IPS DF 4.7 (cell line): ENCODE measurements around the gene DNM2.

Experiments used
- DNase-seq: peaks from one replicate; pipeline ENCODE4 v3.0.0-alpha.2; 2013; ENCODE audit warnings: low spot score; ENCODE audit errors: extremely low read depth

DNM2 gene

DNA sequence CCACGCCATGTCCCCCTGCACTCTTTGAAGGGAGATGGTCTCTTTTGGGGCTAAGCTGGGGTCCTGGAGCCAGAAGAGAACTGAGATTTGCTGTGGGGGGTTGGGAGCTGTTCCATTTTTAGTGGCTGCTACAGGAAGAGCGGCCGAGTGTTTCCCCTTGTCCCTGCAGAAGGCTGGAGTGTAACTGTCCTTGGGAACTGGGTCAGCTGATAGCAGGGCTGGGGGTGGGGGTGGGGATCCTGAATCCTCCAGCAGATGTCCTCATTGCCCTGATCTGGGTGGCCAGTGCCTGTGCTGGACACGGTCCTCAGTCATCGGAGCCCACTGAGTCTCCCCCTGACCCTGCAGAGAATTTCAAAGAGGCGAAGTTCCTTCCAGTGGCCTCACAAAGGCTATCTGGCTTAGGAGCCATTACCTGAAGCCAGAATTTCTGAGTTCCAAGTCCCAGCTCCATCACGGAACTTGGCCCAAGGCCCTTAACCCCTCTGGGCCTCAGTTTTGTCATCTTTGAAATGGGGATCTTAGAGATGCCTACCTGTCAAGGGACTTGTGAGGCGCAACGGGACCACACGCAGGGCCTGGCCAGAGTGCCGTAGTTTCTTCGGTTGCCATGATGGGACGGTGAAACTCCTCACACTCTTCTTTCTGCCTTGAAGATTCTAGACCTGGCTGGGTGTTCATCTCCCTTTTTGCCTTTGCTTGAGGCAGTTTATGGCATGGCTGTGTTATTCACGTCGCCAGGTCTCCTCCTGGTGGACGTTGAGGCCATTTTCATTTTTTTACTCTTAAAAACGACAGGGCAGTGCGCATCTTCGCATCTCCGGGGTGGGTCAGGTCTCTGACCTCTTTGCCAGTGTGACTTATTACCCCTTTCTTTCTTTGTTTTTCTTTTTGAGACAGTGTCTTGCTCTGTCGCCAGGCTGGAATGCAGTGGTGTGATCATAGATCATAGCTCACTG, 51.9 kb downstream of the DNM2 start:
- DNase-seq: no peak

DNA sequence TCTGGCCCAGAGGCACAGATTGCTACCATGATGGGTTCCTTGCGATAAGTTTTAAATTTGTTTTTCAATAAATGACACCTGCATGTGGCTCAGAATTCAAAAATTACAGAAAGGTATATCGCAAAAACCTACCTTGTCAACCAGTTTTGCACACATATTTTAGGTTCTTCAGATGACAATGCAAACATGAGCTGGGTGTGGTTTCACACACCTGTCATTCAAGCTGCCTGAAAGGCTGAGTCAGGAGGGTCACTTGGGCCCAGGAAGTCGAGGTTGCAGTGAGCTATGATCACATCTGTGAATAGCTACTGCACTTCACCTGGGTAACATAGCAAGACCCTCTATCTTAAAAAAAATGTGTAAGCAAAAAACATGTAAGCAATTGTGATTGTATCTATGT, 56.1 kb downstream of the DNM2 start:
- no peak for DNase-seq

DNA sequence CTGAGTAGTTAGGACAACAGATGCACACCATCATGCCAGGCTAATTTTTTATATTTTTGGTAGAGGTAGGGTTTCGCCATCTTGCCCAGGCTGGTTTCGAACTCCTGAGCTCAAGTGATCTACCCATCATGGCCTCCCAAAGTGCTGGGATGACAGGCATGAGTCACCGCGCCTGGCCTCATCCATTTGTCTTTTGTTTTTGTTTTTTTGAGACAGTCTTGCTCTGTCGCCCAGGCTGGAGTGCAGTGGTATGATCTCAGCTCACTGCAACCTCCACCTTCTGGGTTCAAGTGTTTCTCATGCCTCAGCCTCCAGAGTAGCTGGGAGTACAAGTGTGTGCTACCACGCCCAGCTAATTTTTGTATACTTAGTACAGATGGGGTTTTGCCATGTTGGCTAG, 57.0 kb downstream of the DNM2 start:
- no peak for DNase-seq

DNA sequence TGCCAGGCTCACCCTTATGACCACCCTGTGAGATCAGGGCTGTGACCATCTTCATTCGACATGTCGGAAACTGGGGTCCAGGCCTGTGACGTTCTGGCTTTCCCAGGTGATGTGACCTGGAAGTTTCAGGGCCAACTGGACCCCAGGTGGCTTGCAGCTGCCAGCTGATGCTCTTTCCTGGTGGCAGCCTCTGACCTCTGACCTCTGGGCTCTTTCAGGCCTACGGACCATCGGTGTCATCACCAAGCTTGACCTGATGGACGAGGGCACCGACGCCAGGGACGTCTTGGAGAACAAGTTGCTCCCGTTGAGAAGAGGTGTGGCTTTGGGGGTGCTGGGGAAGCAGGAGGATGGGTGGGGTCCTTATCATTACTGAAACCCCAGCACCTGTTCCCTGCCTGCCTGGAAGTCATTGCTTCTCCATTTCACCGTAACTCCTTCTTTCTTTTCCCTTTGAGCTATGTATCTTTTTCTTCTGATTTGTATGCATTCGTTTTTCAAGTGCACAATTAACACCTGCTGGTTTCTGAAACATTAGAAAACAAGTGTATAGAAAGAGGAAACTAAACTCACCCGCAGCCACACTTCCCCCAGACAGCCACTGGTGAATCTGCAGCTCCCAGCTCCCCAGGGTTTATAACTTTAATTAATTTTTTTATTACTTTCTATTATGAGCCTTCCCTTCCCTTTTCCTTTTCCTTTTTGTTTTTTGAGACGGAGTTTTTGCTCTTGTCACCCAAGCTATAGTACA, 59.2 kb downstream of the DNM2 start:
- no peak for DNase-seq

DNA sequence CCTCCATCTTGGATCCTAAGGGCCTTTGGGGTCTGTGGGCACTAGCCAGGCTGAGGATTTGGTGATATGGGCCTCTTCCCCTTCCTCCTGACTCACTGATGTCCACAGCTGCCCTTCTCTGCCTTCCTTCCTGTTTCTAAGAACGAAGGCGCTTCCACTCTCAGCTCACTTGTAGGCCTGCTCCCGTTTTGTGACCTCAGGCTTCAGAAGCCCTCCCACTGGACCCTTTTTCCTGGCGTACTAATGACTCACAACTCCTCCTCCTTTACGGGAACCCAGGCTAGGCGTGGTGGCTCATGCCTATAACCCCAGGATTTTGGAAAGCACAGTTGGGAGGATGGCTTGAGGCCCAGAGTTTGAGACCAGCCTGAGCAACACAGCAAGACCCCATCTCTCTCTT, 62.5 kb downstream of the DNM2 start:
- DNase-seq: no peak

DNA sequence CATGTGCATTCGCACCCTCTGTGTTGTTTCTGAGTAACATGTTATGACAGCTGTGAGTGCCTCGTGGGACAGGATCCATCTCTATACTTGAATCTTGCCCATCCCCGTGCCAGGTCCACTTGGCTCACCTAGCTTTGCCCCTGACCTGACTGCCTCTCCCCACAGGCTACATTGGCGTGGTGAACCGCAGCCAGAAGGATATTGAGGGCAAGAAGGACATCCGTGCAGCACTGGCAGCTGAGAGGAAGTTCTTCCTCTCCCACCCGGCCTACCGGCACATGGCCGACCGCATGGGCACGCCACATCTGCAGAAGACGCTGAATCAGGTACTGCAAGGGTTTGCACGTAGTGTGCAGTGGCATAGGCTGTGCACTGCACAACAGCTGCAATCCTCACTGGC, 64.9 kb downstream of the DNM2 start:
- no peak for DNase-seq

DNA sequence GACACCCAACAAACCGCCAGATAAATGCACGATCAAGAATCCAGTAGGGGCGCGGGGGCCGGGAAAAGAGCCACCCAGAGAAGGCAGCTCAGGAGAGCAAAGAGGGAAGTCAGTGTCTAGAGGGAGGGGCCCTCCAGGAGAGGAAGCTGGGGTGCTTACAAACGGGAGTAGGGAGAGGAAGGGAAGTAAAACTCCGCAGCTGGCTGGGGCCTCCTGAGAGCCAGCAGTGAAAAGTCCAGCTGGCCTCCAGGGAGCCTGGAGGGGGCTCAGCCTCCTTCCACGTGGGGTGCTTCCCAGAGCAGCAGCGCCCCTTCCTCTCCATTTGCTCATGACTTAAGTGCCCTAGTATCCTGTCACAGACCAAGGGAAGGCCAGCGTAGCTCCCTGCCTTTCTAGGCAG, 66.4 kb downstream of the DNM2 start:
- DNase-seq: no peak

DNA sequence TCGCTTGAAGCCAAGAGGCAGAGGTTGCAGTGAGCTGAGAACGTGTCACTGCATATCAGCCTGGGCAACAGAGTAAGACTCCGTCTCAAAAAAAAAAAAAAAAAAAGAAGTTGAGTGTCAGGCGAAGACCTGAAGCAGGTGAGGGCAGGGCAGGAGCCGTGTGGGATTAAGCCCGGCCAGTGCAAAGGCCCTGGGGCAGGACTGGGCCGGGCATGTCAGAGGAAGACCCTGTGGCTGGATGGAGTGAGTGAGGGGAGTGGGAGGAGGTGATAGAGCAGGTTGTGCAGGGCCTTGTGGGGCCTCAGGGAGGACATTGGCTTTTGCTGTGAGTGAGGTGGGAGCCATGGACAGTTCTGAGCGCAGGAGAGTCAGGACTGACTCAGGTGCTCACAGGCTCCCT, 70.3 kb downstream of the DNM2 start:
- DNase-seq: no peak

DNA sequence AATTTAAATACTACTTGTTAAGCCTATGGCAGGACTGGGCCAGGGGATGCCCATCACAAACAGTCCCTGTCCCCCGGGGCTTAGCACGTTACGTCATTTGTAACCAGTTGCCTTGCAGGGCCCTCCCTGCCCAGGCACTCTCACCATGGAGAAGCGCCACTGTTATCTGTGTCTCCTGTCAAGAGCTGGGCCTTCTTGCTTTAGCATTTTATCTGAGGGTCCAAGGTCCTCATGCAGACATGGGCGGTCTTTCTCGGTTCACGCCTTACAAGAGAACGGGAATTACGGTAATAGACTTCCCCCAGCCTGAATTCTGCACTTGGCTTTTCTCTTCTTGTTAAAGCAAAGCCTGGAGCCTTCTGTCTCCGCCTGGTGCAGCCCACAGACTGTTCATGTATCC, 72.0 kb downstream of the DNM2 start:
- DNase-seq: no peak

DNA sequence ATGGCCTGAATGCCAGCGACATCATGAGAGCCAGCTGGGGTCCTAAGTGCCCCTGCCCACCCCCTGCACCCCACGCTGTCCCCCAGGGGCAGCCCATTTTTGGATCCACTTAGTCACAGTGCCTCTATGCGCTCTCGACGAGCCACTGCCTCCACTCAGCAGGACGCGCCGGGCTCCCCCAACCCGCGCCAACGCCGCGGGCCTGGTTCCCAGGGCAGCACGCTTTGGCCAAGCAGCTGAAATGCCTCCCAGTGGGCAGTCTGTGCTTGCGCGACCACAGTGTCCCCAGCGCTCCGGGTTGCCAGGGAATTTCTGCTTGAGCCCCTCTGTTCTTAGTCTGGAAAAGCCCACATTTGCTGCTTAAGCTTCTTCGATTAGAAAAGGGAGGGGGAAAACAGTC, 78.8 kb downstream of the DNM2 start:
- no peak for DNase-seq

DNA sequence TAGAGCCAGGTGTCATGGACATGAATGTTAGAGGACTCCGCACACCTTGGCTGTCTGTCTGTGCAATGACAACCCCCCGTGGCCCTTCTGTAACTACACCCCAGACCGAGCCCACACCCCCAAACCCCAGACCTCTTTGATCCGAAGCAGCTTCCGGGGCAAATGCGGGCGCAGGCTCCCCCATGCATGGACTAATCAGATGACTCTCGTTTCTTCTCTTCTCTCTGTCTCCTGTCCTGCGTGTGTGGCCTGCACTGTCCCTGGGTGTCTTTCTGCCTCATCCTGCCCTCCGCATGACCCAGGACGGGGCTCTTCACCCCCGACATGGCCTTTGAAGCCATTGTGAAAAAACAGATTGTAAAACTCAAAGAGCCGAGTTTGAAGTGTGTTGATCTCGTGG, 79.2 kb downstream of the DNM2 start:
- DNase-seq: no peak

DNA sequence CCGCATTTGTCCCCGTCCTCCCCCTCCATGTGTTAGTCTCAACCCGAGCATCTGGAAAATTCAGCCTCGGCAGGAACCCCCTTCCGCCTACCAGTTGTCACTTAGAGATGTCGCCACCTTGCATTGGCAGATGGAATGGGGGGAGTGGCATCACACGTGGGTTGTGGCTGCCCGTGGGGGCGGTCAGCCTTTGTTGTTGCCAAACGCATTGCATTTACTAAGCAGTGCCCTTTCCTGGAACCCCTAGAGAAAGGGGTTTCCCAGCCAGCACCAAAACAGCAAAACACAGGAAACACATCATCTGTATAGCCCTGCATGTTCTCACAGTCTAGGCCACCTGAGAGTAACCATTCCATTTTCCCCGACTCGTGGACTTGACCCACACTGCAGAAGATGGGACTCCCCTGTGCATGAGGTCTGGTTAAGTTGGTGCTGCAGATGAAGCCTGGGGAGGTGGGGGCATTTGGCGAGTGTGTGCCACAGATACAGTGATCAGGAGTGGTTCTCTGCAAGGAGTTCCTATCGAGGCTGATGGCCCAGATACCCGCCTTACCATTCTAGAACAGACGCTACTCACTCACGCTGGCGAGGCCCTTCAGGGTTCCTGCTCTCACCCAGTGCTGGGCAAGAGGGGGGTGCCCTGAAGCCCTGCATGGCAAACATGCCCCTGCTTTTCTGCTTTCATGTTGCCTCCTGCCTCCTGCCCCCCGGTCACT, 79.8 kb downstream of the DNM2 start:
- DNase-seq: no peak

DNA sequence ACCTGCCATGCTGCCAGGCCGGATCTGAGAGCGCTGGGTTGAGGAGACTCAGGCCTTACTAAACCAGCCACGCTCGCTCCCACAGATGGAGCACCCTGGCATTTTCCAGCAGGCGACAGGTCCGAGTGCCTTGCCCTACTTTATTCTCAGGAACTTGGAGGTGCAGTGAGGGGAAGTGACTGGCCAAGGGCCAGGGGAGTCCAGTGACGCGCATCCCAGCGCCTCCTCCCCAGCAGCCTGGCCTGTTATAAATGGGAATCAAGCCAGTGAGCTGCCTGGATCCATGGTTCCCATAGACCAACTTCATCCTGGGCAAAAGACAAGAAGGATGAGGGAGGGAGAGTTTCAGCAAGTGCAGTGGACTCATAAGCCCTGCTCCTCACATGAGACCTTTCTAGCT, 82.6 kb downstream of the DNM2 start:
- no peak for DNase-seq

DNA sequence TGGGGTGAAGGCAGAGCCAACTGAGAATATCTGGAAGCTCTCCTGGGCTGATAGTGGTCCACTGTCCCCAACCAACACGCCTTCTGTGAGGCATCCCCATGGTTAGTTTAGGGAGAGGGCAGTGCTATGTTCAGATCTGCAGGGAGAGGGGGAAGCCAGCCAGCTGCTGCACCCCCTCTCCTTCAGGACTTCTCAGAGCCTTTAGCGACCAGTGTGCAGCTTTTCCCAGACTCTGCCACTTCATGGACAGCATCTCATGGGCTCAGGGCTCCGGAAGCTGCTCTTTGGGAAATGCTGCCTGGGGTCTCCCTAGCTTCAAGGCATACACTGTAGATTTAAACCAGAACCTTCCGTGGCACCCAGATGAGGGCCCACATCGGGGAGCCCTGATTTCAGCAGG, 84.6 kb downstream of the DNM2 start:
- no peak for DNase-seq

DNA sequence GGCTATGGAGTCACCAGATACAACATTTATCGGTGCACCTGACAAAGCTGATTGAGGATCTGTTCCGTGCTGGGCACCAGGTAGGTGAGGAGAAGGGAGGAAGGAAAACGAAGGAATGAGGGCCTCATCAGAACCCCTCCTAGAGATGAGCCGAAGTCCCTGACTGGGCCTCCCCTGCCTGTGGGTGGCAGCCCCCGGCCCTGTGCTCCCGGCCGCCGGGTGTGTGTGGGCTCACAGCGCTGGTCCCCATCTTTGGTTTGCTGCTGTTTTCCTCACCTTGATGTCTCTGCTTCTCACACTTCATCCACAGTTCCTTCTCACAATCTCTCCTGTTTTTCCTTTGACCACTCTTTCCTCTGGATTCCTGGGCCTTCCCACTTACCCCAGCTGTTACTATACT, 85.4 kb downstream of the DNM2 start:
- DNase-seq: no peak

DNA sequence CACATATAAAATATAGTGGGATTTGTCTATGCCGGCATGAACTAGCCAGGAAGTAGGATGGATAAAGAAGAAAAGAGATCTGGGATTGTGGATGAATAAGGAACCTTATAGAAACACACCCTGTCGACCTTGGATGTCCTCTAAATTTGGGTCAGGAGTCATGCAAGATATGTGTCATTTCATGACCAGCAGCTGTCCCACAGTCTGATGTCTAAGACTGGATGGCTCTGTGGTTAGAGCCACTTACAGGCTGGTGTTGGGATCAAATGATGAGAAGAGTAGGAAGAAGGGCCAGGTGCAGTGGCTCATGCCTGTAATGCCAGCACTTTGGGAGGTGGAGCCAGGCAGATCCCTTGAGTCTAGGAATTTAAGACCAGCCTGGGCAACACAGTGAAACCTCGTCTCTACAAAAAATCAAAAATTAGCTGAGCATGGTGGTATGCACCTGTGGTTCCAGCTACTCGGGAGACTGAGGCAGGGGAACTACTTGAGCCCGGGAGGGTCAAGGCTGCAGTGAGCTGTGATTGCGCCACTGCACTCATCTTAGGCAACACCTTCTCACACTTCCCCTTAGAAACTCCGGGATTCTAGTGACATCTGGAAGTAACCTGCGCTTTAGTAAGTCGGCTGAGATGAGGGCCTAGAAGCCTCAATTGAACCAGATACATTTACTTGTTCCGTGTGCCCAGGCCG, 87.3 kb downstream of the DNM2 start:
- DNase-seq: no peak

DNA sequence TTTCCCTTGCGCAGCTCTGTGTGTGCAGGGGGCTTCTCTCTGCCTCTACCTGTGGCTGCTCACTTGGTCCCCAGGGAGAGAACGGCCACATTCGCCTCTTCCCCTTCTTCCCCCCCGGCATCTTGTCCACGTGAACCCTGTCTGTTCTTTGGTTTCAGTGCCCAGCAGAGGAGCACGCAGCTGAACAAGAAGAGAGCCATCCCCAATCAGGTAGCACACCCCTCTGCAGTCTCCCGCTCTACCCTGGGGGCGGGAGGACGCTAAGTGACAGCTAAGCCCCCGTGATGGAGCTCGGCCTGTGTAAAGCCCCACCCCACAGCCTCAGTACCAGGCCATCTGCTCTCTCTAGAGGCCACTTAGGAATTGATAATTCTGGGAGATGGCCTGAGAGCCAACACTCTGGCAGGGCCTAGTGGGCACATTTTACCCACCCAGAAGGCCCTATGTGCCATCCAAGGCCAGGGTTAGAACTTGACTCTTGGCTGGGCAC, 87.9 kb downstream of the DNM2 start:
- no peak for DNase-seq

DNA sequence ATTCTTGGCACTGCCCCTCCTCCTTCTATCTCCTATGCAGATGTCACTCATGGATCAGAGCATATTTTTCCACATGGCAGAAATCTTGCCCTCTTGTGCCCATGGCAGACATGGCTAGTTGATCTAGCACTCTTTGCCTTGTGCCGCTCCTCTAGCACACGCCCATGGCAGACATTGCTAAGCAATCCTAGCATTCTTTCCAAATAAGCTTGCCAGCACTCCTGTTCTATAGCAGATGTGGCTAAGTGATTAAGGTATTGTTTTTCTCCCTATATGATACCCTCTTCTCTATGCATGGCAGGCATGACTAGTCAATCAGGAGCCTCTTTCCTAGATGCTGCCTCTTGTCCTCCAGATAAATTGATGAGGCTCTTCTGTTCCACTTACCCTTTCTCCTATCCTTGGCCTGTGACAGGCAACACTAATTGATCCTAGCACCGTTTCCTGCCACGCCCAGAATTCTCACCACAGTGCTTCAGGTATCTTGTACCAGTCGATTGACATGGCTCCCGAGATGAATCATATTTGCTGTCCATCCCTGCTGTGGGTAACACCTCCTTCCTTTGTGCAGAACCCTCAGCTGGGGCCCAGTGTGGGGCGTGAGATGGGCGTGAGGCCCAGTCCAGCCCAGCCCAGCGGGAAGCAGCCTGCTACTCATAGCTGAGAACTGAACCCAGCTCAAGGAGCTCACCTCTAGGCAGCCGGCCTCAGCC, 91.2 kb downstream of the DNM2 start:
- no peak for DNase-seq

DNA sequence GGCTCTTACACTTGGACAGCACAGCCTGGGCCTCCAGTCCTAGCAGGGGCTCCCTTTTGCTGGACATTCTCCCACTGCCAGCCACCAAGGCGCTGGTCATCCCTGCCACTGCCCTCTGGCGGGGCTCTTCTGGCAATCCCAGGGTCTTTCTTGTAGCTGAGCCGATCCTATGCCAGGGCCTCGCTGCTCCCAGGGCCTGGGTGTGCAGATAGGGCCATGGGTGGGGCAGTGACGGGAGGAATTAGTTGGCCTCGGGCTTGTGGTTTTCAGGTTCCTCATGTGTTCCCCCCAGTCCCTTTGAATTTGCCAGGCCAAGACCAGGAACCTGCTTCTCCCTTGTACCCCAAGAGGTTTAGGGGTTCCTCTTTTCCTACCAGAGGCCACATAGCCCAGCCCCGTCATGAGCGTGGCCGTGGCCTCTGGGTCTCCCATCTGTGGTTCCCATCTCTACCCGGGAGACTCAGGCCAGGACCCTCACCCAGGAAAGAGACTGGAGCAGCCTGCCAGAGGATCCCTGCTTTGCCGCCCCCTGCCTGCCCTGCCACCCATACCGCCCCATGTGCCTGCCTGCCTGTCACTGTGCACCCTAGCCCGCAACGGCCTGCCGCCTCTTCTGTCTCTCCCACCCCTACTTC, 91.9 kb downstream of the DNM2 start:
- DNase-seq: no peak

DNA sequence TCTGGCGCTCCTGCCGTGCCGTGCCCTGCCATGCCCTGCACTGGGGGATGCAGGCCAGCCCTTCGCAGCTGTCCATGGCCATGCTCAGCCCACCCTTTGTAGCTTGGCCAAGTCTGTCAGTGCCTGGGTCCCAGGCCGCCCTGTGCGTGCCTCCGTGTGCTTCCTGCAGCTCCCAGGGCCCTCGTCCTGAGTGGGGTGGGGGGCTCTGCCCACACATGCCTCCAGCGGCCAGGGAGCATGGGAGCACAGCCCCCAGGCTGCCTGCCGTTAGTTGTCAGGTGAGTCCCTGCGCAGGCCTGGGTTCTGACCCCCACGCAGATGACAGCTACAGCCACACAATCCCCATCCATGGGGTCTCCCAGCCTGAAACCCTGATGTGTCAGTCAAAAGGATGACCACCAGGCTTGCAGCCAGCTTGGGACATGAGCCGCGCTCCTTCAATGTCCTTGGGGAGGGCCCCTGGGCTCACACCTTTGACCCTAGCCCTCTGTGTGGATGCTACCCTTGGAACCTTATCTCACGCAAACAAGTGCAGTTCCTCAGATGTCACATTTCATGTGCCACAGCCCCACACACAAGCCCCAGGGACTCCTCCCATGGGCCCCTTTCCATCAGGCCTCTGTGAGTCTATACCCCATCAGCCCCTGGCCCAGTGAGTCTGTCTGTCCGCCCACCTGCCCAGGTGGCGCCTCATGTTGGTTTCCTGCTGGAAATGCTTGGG, 93.7 kb downstream of the DNM2 start:
- no peak for DNase-seq
